Skeletal muscle tissue (tissue), 4 donors: ENCODE data around the gene PNMT. TPM values are rescaled to one million over a fixed set of nuclear protein-coding genes. Genes with fewer than 3 reads are reported as not detected.
A peak's percentile ranks its signal among the peaks of the same experiment; 100 is the strongest.

Source experiments
- H3K27ac ChIP-seq: one replicate; pipeline ENCODE4 v1.7.0; 2013; ENCODE audit warnings: mild to moderate bottlenecking, low read depth, low read length, inconsistent platforms
- H3K27me3 ChIP-seq, 3 donors: one replicate each; pipeline ENCODE4 v1.7.0; 2013; ENCODE audit warnings: low read length in 3 of 3; ENCODE audit not compliant: control insufficient read depth in 3 of 3, insufficient read depth in 3 of 3
- H3K36me3 ChIP-seq, 3 donors: one replicate each; pipeline ENCODE4 v1.7.0; 2013; ENCODE audit warnings: low read length in 3 of 3; ENCODE audit not compliant: control insufficient read depth in 3 of 3, insufficient read depth in 3 of 3
- H3K4me1 ChIP-seq, 3 donors: one replicate each; pipeline ENCODE4 v1.7.0; 2013; ENCODE audit warnings: low read length in 3 of 3, mild to moderate bottlenecking in 3 of 3; ENCODE audit not compliant: control insufficient read depth in 3 of 3, insufficient read depth in 3 of 3
- H3K4me3 ChIP-seq, 3 donors: one replicate each; pipeline ENCODE4 v1.7.0; 2013; ENCODE audit warnings: low read length in 3 of 3
- H3K9ac ChIP-seq, 3 donors: one replicate each; pipeline ENCODE4 v1.7.0; 2013; ENCODE audit warnings: low read length in 3 of 3, mild to moderate bottlenecking in 3 of 3, moderate library complexity in 2 of 3, low read depth in 1 of 3
- H3K9me3 ChIP-seq, 3 donors: one replicate each; pipeline ENCODE4 v1.7.0; 2013; ENCODE audit warnings: low read length in 3 of 3; ENCODE audit not compliant: control insufficient read depth in 3 of 3
- total RNA-seq: library from RNA; depleted of rRNA; stranded (reverse); fragments of >200 nt; gene quantifications from one replicate; pipeline ENCODE4 v1.2.3, GENCODE V29; 2014
- donor health status: Osteomylitis.

Gene PNMT
- total RNA-seq, 1 donor from 2014 or later: 0.52 TPM

- peak overlapping the region in 1 of 3 donors; percentile 41 for H3K4me3 ChIP-seq
- peaks cover 49 to 93% (median 82%) of the 10 kb centered on the region in 3 donors for H3K4me1 ChIP-seq
- H3K36me3 ChIP-seq: peaks cover 3 to 12% (median 11%) of the 10 kb centered on the region in 3 donors
- H3K27me3 ChIP-seq: no peaks in the 10 kb centered on the region
- peak overlapping the region; percentile 72 for H3K27ac ChIP-seq
- H3K9ac ChIP-seq: peak overlapping the region; percentile 32 to 77 (median 57)
- no peaks in the 10 kb centered on the region for H3K9me3 ChIP-seq
Observed at GRCh38 chr17:39662551-39663339, 5.5 kb upstream of the PNMT start.

GRCh38 chr17:39663340-39663687, 4.9 kb upstream of the PNMT start:
- peak overlapping the region in 2 of 3 donors; percentile 41 to 91 for H3K4me3 ChIP-seq
- H3K36me3 ChIP-seq: peaks cover 2 to 12% (median 11%) of the 10 kb centered on the region in 3 donors
- H3K4me1 ChIP-seq: peaks cover 50 to 89% (median 76%) of the 10 kb centered on the region in 3 donors
- no peaks in the 10 kb centered on the region for H3K27me3 ChIP-seq
- peak overlapping the region in 2 of 3 donors; percentile 57 to 100 for H3K9ac ChIP-seq
- H3K27ac ChIP-seq: peak overlapping the region; percentile 72
- no peaks in the 10 kb centered on the region for H3K9me3 ChIP-seq

GRCh38 chr17:39663688-39664580, 4.3 kb upstream of the PNMT start:
- H3K27ac ChIP-seq: peak overlapping the region; percentile 100
- H3K9me3 ChIP-seq: no peaks in the 10 kb centered on the region
- H3K9ac ChIP-seq: peak overlapping the region; percentile 100
- H3K27me3 ChIP-seq: no peaks in the 10 kb centered on the region
- peak overlapping the region; percentile 89 to 98 (median 91) for H3K4me3 ChIP-seq
- H3K36me3 ChIP-seq: peaks cover 2 to 12% (median 11%) of the 10 kb centered on the region in 3 donors
- peaks cover 56 to 88% (median 75%) of the 10 kb centered on the region in 3 donors for H3K4me1 ChIP-seq

- Histone ChIP-seq H3K27me3 (peaks cover 0 to 7% (median 3%) of the 10 kb centered on the region in 3 donors), H3K9me3 (no peaks in the 10 kb centered on the region), H3K4me1 (peaks cover 51 to 87% (median 75%) of the 10 kb centered on the region in 3 donors), H3K36me3 (peaks cover 2 to 12% (median 11%) of the 10 kb centered on the region in 3 donors), H3K4me3 (peak within 1 kb of the TSS; percentile 89 to 98 (median 91)), H3K9ac (peak within 1 kb of the TSS; percentile 100), H3K27ac (peak within 1 kb of the TSS; percentile 100)
Observed at GRCh38 chr17:39664581-39665561, 3.4 kb upstream of the PNMT start, which contains the start of gene TCAP. Gene TCAP (plus strand): TSS chr17:39665349. CDS start chr17:39665360, 11 bp downstream.

- peak overlapping the region; percentile 100 for H3K9ac ChIP-seq
- H3K27ac ChIP-seq: peak overlapping the region; percentile 100
- H3K4me3 ChIP-seq: peak overlapping the region; percentile 89 to 98 (median 91)
- H3K36me3 ChIP-seq: peaks cover 2 to 14% (median 8%) of the 10 kb centered on the region in 3 donors
- H3K9me3 ChIP-seq: no peaks in the 10 kb centered on the region
- H3K4me1 ChIP-seq: peaks cover 51 to 87% (median 75%) of the 10 kb centered on the region in 3 donors
- H3K27me3 ChIP-seq: peaks cover 0 to 14% (median 3%) of the 10 kb centered on the region in 3 donors
Observed at GRCh38 chr17:39665642-39666224, 2.5 kb upstream of the PNMT start.

- H3K27ac ChIP-seq: peak overlapping the region; percentile 100
- peak overlapping the region; percentile 89 to 98 (median 91) for H3K4me3 ChIP-seq
- H3K9me3 ChIP-seq: no peaks in the 10 kb centered on the region
- H3K4me1 ChIP-seq: peaks cover 51 to 87% (median 75%) of the 10 kb centered on the region in 3 donors
- H3K36me3 ChIP-seq: peaks cover 2 to 14% (median 8%) of the 10 kb centered on the region in 3 donors
- peak overlapping the region; percentile 100 for H3K9ac ChIP-seq
- peaks cover 0 to 17% (median 3%) of the 10 kb centered on the region in 3 donors for H3K27me3 ChIP-seq
Observed at GRCh38 chr17:39666231-39666600, 2.0 kb upstream of the PNMT start.

GRCh38 chr17:39666601-39667261, 1.5 kb upstream of the PNMT start:
- Histone ChIP-seq H3K27ac (peak overlapping the region; percentile 100), H3K4me3 (peak overlapping the region; percentile 89 to 98 (median 91)), H3K4me1 (peaks cover 51 to 87% (median 75%) of the 10 kb centered on the region in 3 donors), H3K27me3 (peaks cover 0 to 17% (median 3%) of the 10 kb centered on the region in 3 donors), H3K36me3 (peaks cover 2 to 14% (median 7%) of the 10 kb centered on the region in 3 donors), H3K9ac (peak overlapping the region; percentile 100), H3K9me3 (no peaks in the 10 kb centered on the region)

- Histone ChIP-seq H3K27ac (peak overlapping the region; percentile 100), H3K9me3 (no peaks in the 10 kb centered on the region), H3K4me3 (peak overlapping the region; percentile 89 to 98 (median 91)), H3K4me1 (peaks cover 51 to 87% (median 75%) of the 10 kb centered on the region in 3 donors), H3K36me3 (peaks cover 2 to 14% (median 3%) of the 10 kb centered on the region in 3 donors), H3K9ac (peak overlapping the region; percentile 100), H3K27me3 (peaks cover 0 to 17% (median 6%) of the 10 kb centered on the region in 3 donors)
Observed at GRCh38 chr17:39667262-39667944, 850 bp upstream of the PNMT start.
